Endothelial cell of umbilical vein (primary cell): ENCODE results near the gene MANEAL. TPM values are rescaled to one million over a fixed set of nuclear protein-coding genes. Genes with fewer than 3 reads are reported as not detected.

Experiments used
- BruUV-seq: library from RNA; stranded (reverse); fragments of 400-500 nt; replicated peaks from 2 replicates; lab custom pipeline; 2021; lab: Mats Ljungman, UMichigan
- CTCF ChIA-PET: fragments of 300-600, 350-600 bp; sonication (Branson Sonifier 250); formaldehyde crosslinking; loops from one replicate; lab custom pipeline; 2021; ENCODE audit warnings: antibody characterized with exemption, inconsistent platforms; lab: Charles Lee
- POLR2A ChIA-PET: fragments of 300-600, 350-600 bp; sonication (Branson Sonifier 250); formaldehyde crosslinking; loops from one replicate; lab custom pipeline; 2021; ENCODE audit warnings: antibody characterized with exemption, inconsistent platforms; lab: Charles Lee
- DNase-seq: peaks from one replicate; pipeline ENCODE4 v3.0.0-alpha.2; 2011; ENCODE audit warnings: low read depth, low spot score
- FAIRE-seq: peaks from 2 replicates; lab custom pipeline; 2011; peaks lifted over from hg19 to GRCh38; lab: Jason Lieb, UNC
- H2AFZ ChIP-seq: 2 replicates; pipeline ENCODE4 v1.6.0; 2012; ENCODE audit warnings: low read depth, low read length, control low read depth, inconsistent platforms
- H3K27ac ChIP-seq: 2 replicates; pipeline ENCODE4 v1.5.1; 2011; ENCODE audit warnings: low read depth, mild to moderate bottlenecking, control low read depth, low read length, moderate library complexity; ENCODE audit not compliant: insufficient read depth
- H3K27me3 ChIP-seq, 2 experiments: 2 replicates each; pipeline versions ENCODE4 v1.6.0 to v1.6.1; 2011; ENCODE audit warnings: low read length in 2 of 2, mixed read lengths in 1 of 2; ENCODE audit not compliant: control insufficient read depth in 2 of 2, insufficient read depth in 2 of 2
- H3K36me3 ChIP-seq, 2 experiments: 2 replicates in 1 of 2; 3 replicates in 1 of 2; pipeline ENCODE4 v1.5.1; 2011; ENCODE audit warnings: low read length in 2 of 2, mild to moderate bottlenecking in 1 of 2, moderate library complexity in 1 of 2; ENCODE audit not compliant: control insufficient read depth in 2 of 2, insufficient read depth in 2 of 2; ENCODE audit errors: extremely low read depth in 1 of 2
- H3K4me1 ChIP-seq: 3 replicates; pipeline ENCODE4 v1.5.1; 2011; ENCODE audit warnings: mild to moderate bottlenecking, low read length; ENCODE audit not compliant: control insufficient read depth, insufficient read depth; ENCODE audit errors: extremely low read depth
- H3K4me2 ChIP-seq: 2 replicates; pipeline ENCODE4 v1.6.1; 2011; ENCODE audit warnings: low read length, control low read depth, mixed read lengths; ENCODE audit not compliant: insufficient read depth
- H3K4me3 ChIP-seq, 3 experiments: fragments of 200-600 bp in 1 of 3; sonication (generic), shearing (Covaris generic) in 1 of 3; replicated peaks in 1 of 3; 2 replicates each; pipeline ENCODE4 v1.5.1; 2011 to 2016; ENCODE audit warnings: control low read depth in 3 of 3, low read length in 3 of 3, mild to moderate bottlenecking in 2 of 3, inconsistent platforms in 1 of 3, low read depth in 1 of 3, moderate library complexity in 1 of 3; ENCODE audit not compliant: insufficient read depth in 1 of 3
- H3K79me2 ChIP-seq: 2 replicates; pipeline ENCODE4 v1.6.0; 2012; ENCODE audit warnings: low read length, inconsistent platforms; ENCODE audit not compliant: control insufficient read depth, insufficient read depth
- H3K9ac ChIP-seq: replicated peaks from 2 replicates; pipeline ENCODE3; 2011; ENCODE audit warnings: low read length, control low read depth; ENCODE audit not compliant: insufficient read depth; ENCODE audit errors: extremely low read depth
- H3K9me1 ChIP-seq: replicated peaks from 3 replicates; pipeline ENCODE4 v1.6.0; 2011; ENCODE audit warnings: mild to moderate bottlenecking, low read length; ENCODE audit not compliant: control insufficient read depth, insufficient read depth; ENCODE audit errors: extremely low read depth
- H3K9me3 ChIP-seq: replicated peaks from 2 replicates; pipeline ENCODE4 v1.5.1; 2012; ENCODE audit warnings: low read length, inconsistent platforms; ENCODE audit not compliant: control insufficient read depth, insufficient read depth
- H4K20me1 ChIP-seq: replicated peaks from 2 replicates; pipeline ENCODE3; 2011; ENCODE audit warnings: mild to moderate bottlenecking, low read length; ENCODE audit not compliant: control insufficient read depth, insufficient read depth; ENCODE audit errors: extremely low read depth
- EZH2 ChIP-seq: IDR thresholded peaks from 2 replicates; pipeline ENCODE4 v1.6.1; 2012; ENCODE audit warnings: borderline replicate concordance, low read depth, mild to moderate bottlenecking, moderate library complexity, low read length, inconsistent platforms; ENCODE audit not compliant: severe bottlenecking
- FOS ChIP-seq: IDR thresholded peaks from 2 replicates; pipeline ENCODE4 v1.6.1; 2011; ENCODE audit warnings: mild to moderate bottlenecking, low read length, moderate library complexity, borderline replicate concordance; ENCODE audit not compliant: insufficient read depth
- GATA2 ChIP-seq: IDR thresholded peaks from 2 replicates; pipeline ENCODE4 v1.7.0; 2011; ENCODE audit warnings: low read depth, mild to moderate bottlenecking, moderate library complexity, mixed read lengths, low read length; ENCODE audit not compliant: insufficient read length, insufficient read depth
- JUN ChIP-seq: IDR thresholded peaks from 2 replicates; pipeline ENCODE4 v1.6.1; 2011; ENCODE audit warnings: borderline replicate concordance, low read depth; ENCODE audit not compliant: insufficient read length, insufficient read depth
- MYC ChIP-seq: IDR thresholded peaks from one replicate; pipeline ENCODE4 v1.6.1; 2011; ENCODE audit warnings: mild to moderate bottlenecking, low read depth, low read length
- POLR2A ChIP-seq: IDR thresholded peaks from 2 replicates; pipeline ENCODE4 v1.6.1; 2012; ENCODE audit warnings: low read depth, mild to moderate bottlenecking, control low read depth, low read length
- POLR2AphosphoS5 ChIP-seq: IDR thresholded peaks from 2 replicates; pipeline ENCODE4 v1.6.1; 2012; ENCODE audit warnings: low read depth, mild to moderate bottlenecking, control low read depth, low read length, moderate library complexity; ENCODE audit not compliant: insufficient read depth
- dilution Hi-C: fragments of 300-500 bp; cut with MboI; formaldehyde crosslinking; loops from one replicate; pipeline ENCODE4 v1.15.0; 2019; ENCODE audit warnings: low sequenced_read_pairs; ENCODE audit not compliant: extremely low pct_ligation_motif_present
- intact Hi-C: fragments of 100-400 bp; cut with micrococcal nuclease; formaldehyde crosslinking; loops from one replicate; pipeline ENCODE4 v1.10.0; 2022
- polyA plus RNA-seq, 4 experiments: library from polyadenylated mRNA; depleted of rRNA in 3 of 4; stranded (reverse) in 3 of 4; unstranded in 1 of 4; fragments of >200 nt; gene quantifications; 2 replicates each; pipeline versions ENCODE4 v1.2.1 to v1.2.3, GENCODE V29; 2011 to 2012; ENCODE audit warnings: missing spikeins in 1 of 4
- total RNA-seq: library from RNA; stranded (reverse); gene quantifications from 2 replicates; pipeline ENCODE4 v1.2.3, GENCODE V29; 2021
- TF ChIP-seq, protein P1 (sequence below), 2 donors: IDR thresholded peaks; 1 replicate in 1 of 2; 2 replicates in 1 of 2; pipeline ENCODE4 v1.5.1; 2011; ENCODE audit warnings: low read length in 2 of 2, mild to moderate bottlenecking in 2 of 2, moderate library complexity in 2 of 2, control low read depth in 1 of 2, inconsistent platforms in 1 of 2, low read depth in 1 of 2; ENCODE audit not compliant: insufficient read depth in 1 of 2; ENCODE audit errors: extremely low read depth in 1 of 2
- TF ChIP-seq, protein P2 (sequence below): IDR thresholded peaks from 2 replicates; pipeline ENCODE4 v1.6.1; 2011; ENCODE audit not compliant: insufficient read depth, insufficient read length

The MANEAL gene
- total and polyA plus RNA-seq, 2 donors (not counting 3 experiments of a cell fraction or from before 2014, with no cell fraction given) = 0.66 to 1.3 TPM

- TF ChIP-seq FOS (no peak), EZH2 (no peak), JUN (no peak), POLR2AphosphoS5 (no peak), MYC (no peak), GATA2 (no peak), POLR2A (no peak)
- TF ChIP-seq, protein P1, sequence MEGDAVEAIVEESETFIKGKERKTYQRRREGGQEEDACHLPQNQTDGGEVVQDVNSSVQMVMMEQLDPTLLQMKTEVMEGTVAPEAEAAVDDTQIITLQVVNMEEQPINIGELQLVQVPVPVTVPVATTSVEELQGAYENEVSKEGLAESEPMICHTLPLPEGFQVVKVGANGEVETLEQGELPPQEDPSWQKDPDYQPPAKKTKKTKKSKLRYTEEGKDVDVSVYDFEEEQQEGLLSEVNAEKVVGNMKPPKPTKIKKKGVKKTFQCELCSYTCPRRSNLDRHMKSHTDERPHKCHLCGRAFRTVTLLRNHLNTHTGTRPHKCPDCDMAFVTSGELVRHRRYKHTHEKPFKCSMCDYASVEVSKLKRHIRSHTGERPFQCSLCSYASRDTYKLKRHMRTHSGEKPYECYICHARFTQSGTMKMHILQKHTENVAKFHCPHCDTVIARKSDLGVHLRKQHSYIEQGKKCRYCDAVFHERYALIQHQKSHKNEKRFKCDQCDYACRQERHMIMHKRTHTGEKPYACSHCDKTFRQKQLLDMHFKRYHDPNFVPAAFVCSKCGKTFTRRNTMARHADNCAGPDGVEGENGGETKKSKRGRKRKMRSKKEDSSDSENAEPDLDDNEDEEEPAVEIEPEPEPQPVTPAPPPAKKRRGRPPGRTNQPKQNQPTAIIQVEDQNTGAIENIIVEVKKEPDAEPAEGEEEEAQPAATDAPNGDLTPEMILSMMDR (IDR thresholded peaks at IDR 0.05; ENCODE audit: extremely low read depth in 1 of 2, insufficient read depth in 1 of 2, low read depth in 1 of 2, low read length in 2 of 2) = no peak
- TF ChIP-seq, protein P2, sequence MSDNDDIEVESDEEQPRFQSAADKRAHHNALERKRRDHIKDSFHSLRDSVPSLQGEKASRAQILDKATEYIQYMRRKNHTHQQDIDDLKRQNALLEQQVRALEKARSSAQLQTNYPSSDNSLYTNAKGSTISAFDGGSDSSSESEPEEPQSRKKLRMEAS = no peak
- no peaks in the 10 kb centered on the region for H3K4me1 ChIP-seq
- CTCF ChIA-PET = interaction anchor here (2.1 kb wide), 1 partner anchor 15 kb away, joined by 9 read pairs; the partner anchor contains the start of gene MTF1
Observed at GRCh38 chr1:37844536-37844935, 50.9 kb downstream of the MANEAL start.

More at GRCh38 chr1:37844536-37844935, 50.9 kb downstream of the MANEAL start:
- Histone ChIP-seq H3K27me3 (no peaks in the 10 kb centered on the region), H3K4me2 (no peak overlapping the region), H3K79me2 (peaks cover 38% of the 10 kb centered on the region), H3K9me3 (no peaks in the 10 kb centered on the region), H3K9ac (no peak overlapping the region), H3K4me3 (no peak overlapping the region), H4K20me1 (no peaks in the 10 kb centered on the region), H3K9me1 (no peaks in the 10 kb centered on the region), H2AFZ (no peak overlapping the region), H3K36me3 (peaks cover 2 to 3% of the 10 kb centered on the region in 2 experiments), H3K27ac (no peak overlapping the region)
- POLR2A ChIA-PET = no interaction called here
- BruUV-seq = no TSS peak
- dilution Hi-C loops (no loop called here), intact Hi-C loops (no loop called here)
- DNase-seq (no peak), FAIRE-seq (no peak)
